ENCODE measurements around the gene ABTB2.
"Not testable (repeated sequence)": the region's sequence is repeated elsewhere in the genome, so short reads cannot be mapped to it uniquely, and the experiment has no call there.

ABTB2 gene

GRCh38 chr11:34182425-34182824, 175.4 kb downstream of the ABTB2 start:
- DNase-seq = no peak

GRCh38 chr11:34181856-34182405, 175.9 kb downstream of the ABTB2 start:
- DNase-seq = no peak

- no peak for DNase-seq
Observed at GRCh38 chr11:34181251-34181650, 176.6 kb downstream of the ABTB2 start.

- DNase-seq = not testable (repeated sequence)
Observed at GRCh38 chr11:34180814-34181165, 177.0 kb downstream of the ABTB2 start.

- DNase-seq = no peak
Observed at GRCh38 chr11:34180040-34180813, 177.6 kb downstream of the ABTB2 start.

- DNase-seq = no peak
Observed at GRCh38 chr11:34179026-34179675, 178.7 kb downstream of the ABTB2 start.

GRCh38 chr11:34178209-34178821, 179.5 kb downstream of the ABTB2 start:
- DNase-seq = no peak

GRCh38 chr11:34176751-34177209, 181.0 kb downstream of the ABTB2 start:
- no peak for DNase-seq

- DNase-seq = no peak
Observed at GRCh38 chr11:34175284-34176019, 182.4 kb downstream of the ABTB2 start.

- peak; percentile 57 for DNase-seq
Observed at GRCh38 chr11:34174412-34175041, 183.3 kb downstream of the ABTB2 start.

GRCh38 chr11:34173050-34173449, 184.8 kb downstream of the ABTB2 start:
- no peak for DNase-seq

- DNase-seq = no peak
Observed at GRCh38 chr11:34169686-34170085, 188.1 kb downstream of the ABTB2 start.

- no peak for DNase-seq
Observed at GRCh38 chr11:34168642-34169420, 189.0 kb downstream of the ABTB2 start.

GRCh38 chr11:34167961-34168360, 189.8 kb downstream of the ABTB2 start:
- DNase-seq = no peak

- no peak for DNase-seq
Observed at GRCh38 chr11:34166806-34167740, 190.7 kb downstream of the ABTB2 start.

GRCh38 chr11:34165786-34166555, 191.8 kb downstream of the ABTB2 start:
- DNase-seq = no peak

- DNase-seq = no peak
Observed at GRCh38 chr11:34165121-34165520, 192.7 kb downstream of the ABTB2 start.

GRCh38 chr11:34162856-34163255, 195.0 kb downstream of the ABTB2 start:
- no peak for DNase-seq

GRCh38 chr11:34162493-34162820, 195.4 kb downstream of the ABTB2 start:
- no peak for DNase-seq

All from NCI-H226 (cell line).